ENCODE results near the gene SENP2.
A peak's percentile ranks its signal among the peaks of the same experiment; 100 is the strongest.
"Not testable (repeated sequence)": the region's sequence is repeated elsewhere in the genome, so short reads cannot be mapped to it uniquely, and the experiment has no call there.

Gene SENP2

DNA sequence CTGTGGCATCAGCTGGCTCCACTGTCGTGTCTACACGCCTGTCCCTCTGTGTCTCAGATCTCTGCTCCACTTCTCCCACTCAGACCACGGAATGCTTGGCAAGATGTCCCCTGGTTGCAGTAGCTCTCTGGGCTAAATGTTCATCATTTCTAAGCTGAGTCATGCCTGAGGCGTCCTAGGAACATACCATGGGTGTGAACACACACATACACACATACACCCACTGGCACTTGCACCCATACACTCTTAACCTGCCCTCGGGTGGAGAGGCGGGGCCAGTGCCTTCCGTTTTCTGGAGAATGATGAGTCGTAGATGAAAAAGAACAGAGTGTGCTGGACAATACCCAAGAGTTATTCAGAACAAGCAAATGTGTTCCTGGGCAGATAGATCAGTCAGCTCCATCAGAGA, 72.4 kb downstream of the SENP2 start:
- Mint-ChIP-seq H3K4me1 (no peaks in the 10 kb centered on the region), H3K36me3 (no peaks in the 10 kb centered on the region), H3K27me3 (peaks cover 26% of the 10 kb centered on the region), H3K27ac (no peak overlapping the region), H3K9me3 (no peaks in the 10 kb centered on the region), H3K4me3 (no peak overlapping the region)
- CTCF ChIA-PET = interaction anchor here (0.8 to 4.6 kb wide), 4 partner anchors 11 to 272 kb away, joined by 3 to 56 read pairs (median 3); no protein-coding TSS in a partner anchor
- no peak for DNase-seq

DNA sequence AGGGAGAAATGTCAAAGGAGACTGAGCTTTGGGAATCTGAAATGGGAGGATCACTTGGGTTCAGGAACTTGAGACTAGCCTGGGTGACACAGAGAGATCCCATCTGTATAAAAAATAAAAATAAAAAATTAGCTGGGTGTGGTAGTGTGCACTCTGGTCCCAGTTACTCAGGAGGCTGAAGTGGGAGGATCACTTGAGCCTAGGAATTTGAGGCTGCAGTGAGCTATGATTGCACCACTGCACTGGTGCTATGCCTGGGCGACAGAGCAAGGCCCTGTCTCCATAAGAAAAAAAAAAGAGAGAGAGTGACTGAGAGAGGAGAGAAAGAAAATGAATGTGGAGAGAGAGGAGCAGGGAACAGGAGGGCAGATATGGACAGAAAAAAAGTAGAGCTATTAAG, 72.8 kb downstream of the SENP2 start:
- DNase-seq = no peak
- Mint-ChIP-seq H3K27ac (no peak overlapping the region), H3K27me3 (peaks cover 26% of the 10 kb centered on the region), H3K36me3 (no peaks in the 10 kb centered on the region), H3K4me3 (no peak overlapping the region), H3K9me3 (no peaks in the 10 kb centered on the region), H3K4me1 (no peaks in the 10 kb centered on the region)
- CTCF ChIA-PET = interaction anchor here (0.6 to 4.6 kb wide), 9 partner anchors 9 to 572 kb away, joined by 3 to 56 read pairs (median 3); no protein-coding TSS in a partner anchor

GRCh38 chr3:185659942-185660921, 74.1 kb downstream of the SENP2 start:
- CTCF ChIA-PET = interaction anchor here (0.6 to 4.6 kb wide), 42 partner anchors 9 to 1580 kb away, joined by 3 to 56 read pairs (median 3); no protein-coding TSS in a partner anchor
- no peak overlapping the region for H3K27ac Mint-ChIP-seq

DNA sequence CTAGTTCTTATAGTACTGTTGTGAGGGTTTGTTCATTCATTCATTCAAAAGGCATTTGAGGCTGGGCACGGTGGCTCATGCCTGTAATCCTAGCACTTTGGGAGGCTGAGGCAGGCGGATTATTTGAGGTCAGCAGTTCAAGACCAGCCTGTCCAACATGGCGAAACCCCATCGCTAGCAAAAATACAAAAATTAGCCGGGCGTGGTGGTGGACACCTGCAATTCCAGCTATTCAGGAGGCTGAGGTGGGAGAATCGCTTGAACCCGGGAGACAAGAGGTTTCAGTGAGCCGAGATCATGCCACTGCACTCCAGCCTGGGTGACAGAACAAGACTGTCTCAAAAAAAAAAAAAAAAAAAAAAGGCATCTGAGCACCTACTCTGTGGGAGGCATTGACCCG, 75.2 kb downstream of the SENP2 start:
- not testable (repeated sequence) for DNase-seq, H3K9me3 Mint-ChIP-seq, H3K27ac Mint-ChIP-seq, H3K4me1 Mint-ChIP-seq, H3K36me3 Mint-ChIP-seq, H3K4me3 Mint-ChIP-seq
- CTCF ChIA-PET = interaction anchor here (1.0 to 4.6 kb wide), 11 partner anchors 10 to 482 kb away, joined by 3 to 56 read pairs (median 8); no protein-coding TSS in a partner anchor
- peaks cover 37% of the 10 kb centered on the region for H3K27me3 Mint-ChIP-seq

More at GRCh38 chr3:185659942-185660921, 74.1 kb downstream of the SENP2 start:
- peak; percentile 77 for DNase-seq
- Mint-ChIP-seq H3K27me3 (peaks cover 31% of the 10 kb centered on the region), H3K4me1 (no peaks in the 10 kb centered on the region), H3K9me3 (no peaks in the 10 kb centered on the region), H3K36me3 (no peaks in the 10 kb centered on the region), H3K4me3 (no peak overlapping the region)

GRCh38 chr3:185661772-185662171, 75.7 kb downstream of the SENP2 start:
- Mint-ChIP-seq H3K36me3 (no peaks in the 10 kb centered on the region), H3K4me3 (no peak overlapping the region), H3K27me3 (peaks cover 37% of the 10 kb centered on the region), H3K4me1 (no peaks in the 10 kb centered on the region), H3K27ac (no peak overlapping the region), H3K9me3 (no peaks in the 10 kb centered on the region)
- no peak for DNase-seq
- CTCF ChIA-PET = interaction anchor here (2.0 to 4.6 kb wide), 3 partner anchors 10 to 104 kb away, joined by 13 to 56 read pairs (median 19); no protein-coding TSS in a partner anchor

DNA sequence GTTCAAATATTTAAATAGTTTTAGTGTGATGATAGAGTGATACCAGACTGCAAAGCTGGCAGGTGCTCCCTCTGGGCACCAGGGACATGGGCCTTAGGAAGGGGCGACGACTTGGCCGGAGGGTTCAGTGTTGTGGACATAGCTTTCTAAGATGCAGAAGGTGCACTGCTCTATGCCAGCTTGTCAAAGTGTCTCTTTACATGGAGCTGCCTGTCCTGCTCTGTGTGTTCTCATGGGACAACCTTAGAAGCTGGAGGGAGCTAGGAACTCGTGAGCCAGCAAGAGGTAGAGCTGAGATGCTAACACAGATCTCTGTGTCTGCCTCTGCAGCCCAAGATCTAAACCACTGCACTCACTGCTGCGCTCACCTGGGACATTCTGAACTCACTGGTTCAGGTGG, 77.8 kb downstream of the SENP2 start:
- H3K9me3 Mint-ChIP-seq = no peaks in the 10 kb centered on the region
- peaks cover 36% of the 10 kb centered on the region for H3K27me3 Mint-ChIP-seq
- no peak for DNase-seq
- H3K4me1 Mint-ChIP-seq = no peaks in the 10 kb centered on the region
- no peak overlapping the region for H3K27ac Mint-ChIP-seq
- no peaks in the 10 kb centered on the region for H3K36me3 Mint-ChIP-seq
- H3K4me3 Mint-ChIP-seq = no peak overlapping the region
- CTCF ChIA-PET = no interaction called here

- Mint-ChIP-seq H3K27ac (no peak overlapping the region), H3K27me3 (peaks cover 29% of the 10 kb centered on the region), H3K4me3 (no peak overlapping the region), H3K4me1 (no peaks in the 10 kb centered on the region), H3K36me3 (no peaks in the 10 kb centered on the region), H3K9me3 (no peaks in the 10 kb centered on the region)
- CTCF ChIA-PET = interaction anchor here (0.6 kb wide), 1 partner anchor 8 kb away, joined by 3 read pairs; no protein-coding TSS in a partner anchor
- no peak for DNase-seq
Observed at GRCh38 chr3:185667574-185667973, 81.5 kb downstream of the SENP2 start.

DNA sequence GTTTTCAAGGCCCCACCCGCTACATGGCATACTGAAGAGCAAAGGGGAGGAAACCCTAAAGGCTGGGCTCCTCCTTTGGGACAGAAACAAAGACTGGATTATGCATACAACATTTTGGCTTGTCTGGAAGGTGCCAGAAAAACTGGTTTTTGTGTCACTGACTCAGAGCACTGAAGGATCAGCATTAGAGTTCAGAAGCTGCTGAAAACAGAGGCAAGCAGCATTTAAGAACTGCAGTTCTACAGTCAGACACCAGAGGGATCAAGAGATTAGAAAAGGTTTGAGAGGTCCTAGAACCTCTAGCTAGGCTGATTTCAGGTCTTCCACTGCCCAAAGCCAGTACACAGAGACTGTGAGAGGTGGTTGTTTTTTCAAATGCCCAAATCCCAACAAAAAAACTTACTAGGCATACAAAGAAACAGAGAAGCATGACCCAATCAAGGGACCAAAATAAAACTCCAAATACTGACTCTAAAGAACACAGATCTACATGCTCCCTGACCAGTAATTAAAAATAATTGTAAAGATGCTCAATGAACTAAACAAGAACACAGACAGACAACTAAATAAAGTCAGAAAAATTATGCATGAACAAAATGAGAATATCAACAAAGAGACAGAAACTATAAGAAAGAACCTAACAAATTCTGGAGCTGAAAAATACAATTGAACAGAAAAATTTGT, 91.2 kb downstream of the SENP2 start:
- H3K27me3 Mint-ChIP-seq = peaks cover 11% of the 10 kb centered on the region
- H3K36me3 Mint-ChIP-seq = no peaks in the 10 kb centered on the region
- CTCF ChIA-PET = interaction anchor here (0.7 to 2.4 kb wide), 8 partner anchors 10 to 461 kb away, joined by 3 to 20 read pairs (median 4); no protein-coding TSS in a partner anchor
- no peak overlapping the region for H3K27ac Mint-ChIP-seq
- no peak for DNase-seq
- H3K4me3 Mint-ChIP-seq = no peak overlapping the region
- H3K4me1 Mint-ChIP-seq = no peaks in the 10 kb centered on the region
- H3K9me3 Mint-ChIP-seq = no peaks in the 10 kb centered on the region

- CTCF ChIA-PET = interaction anchor here (0.9 to 2.4 kb wide), 6 partner anchors 16 to 461 kb away, joined by 3 to 20 read pairs (median 6); no protein-coding TSS in a partner anchor
- H3K27ac Mint-ChIP-seq = no peak overlapping the region
Observed at GRCh38 chr3:185678027-185678426, 91.9 kb downstream of the SENP2 start.

GRCh38 chr3:185680231-185680630, 94.1 kb downstream of the SENP2 start:
- Mint-ChIP-seq H3K27me3 (peaks cover 9% of the 10 kb centered on the region), H3K9me3 (no peaks in the 10 kb centered on the region), H3K36me3 (no peaks in the 10 kb centered on the region), H3K4me3 (no peak overlapping the region), H3K4me1 (no peaks in the 10 kb centered on the region), H3K27ac (no peak overlapping the region)
- CTCF ChIA-PET = interaction anchor here (0.6 to 0.9 kb wide), 2 partner anchors 20 to 83 kb away, joined by 3 read pairs; no protein-coding TSS in a partner anchor
- no peak for DNase-seq

More at GRCh38 chr3:185678027-185678426, 91.9 kb downstream of the SENP2 start:
- no peaks in the 10 kb centered on the region for H3K9me3 Mint-ChIP-seq
- no peaks in the 10 kb centered on the region for H3K36me3 Mint-ChIP-seq
- H3K4me1 Mint-ChIP-seq = no peaks in the 10 kb centered on the region
- H3K4me3 Mint-ChIP-seq = no peak overlapping the region
- H3K27me3 Mint-ChIP-seq = peaks cover 5% of the 10 kb centered on the region
- DNase-seq = no peak

All from activated naive CD4-positive, alpha-beta T cell treated with anti-CD3 and anti-CD28 coated beads, Interleukin-2, amount 10 ng/mL, durations not matched to agents 7 days and 5 days (primary cell).